H9 (cell line): ENCODE data around the gene CISD3. TPM values are rescaled to one million over a fixed set of nuclear protein-coding genes. Genes with fewer than 3 reads are reported as not detected.

ENCODE experiments used
- DNase-seq: peaks from one replicate; pipeline ENCODE4 v3.0.0-alpha.2; 2017
- H2AFZ ChIP-seq: one replicate; pipeline ENCODE4 v1.6.1; 2013; ENCODE audit warnings: mild to moderate bottlenecking, low read length, control low read depth, moderate library complexity
- H2AK5ac ChIP-seq: 2 replicates; pipeline ENCODE4 v1.6.1; 2013; ENCODE audit warnings: low read length, control low read depth, mixed read lengths; ENCODE audit not compliant: insufficient read length
- H2BK120ac ChIP-seq: one replicate; pipeline ENCODE4 v1.6.1; 2013; ENCODE audit warnings: low read depth, mild to moderate bottlenecking, low read length, control low read depth, inconsistent platforms; ENCODE audit not compliant: poor library complexity, severe bottlenecking
- H2BK12ac ChIP-seq: 2 replicates; pipeline ENCODE4 v1.6.1; 2013; ENCODE audit warnings: low read length, control low read depth, mixed read lengths, low read depth; ENCODE audit not compliant: insufficient read length
- H2BK15ac ChIP-seq: 2 replicates; pipeline ENCODE4 v1.6.1; 2013; ENCODE audit warnings: low read depth, low read length, control low read depth
- H2BK20ac ChIP-seq: one replicate; pipeline ENCODE4 v1.6.1; 2013; ENCODE audit warnings: low read depth, mild to moderate bottlenecking, low read length, control low read depth, inconsistent platforms; ENCODE audit not compliant: poor library complexity, severe bottlenecking
- H2BK5ac ChIP-seq: 2 replicates; pipeline ENCODE4 v1.6.1; 2013; ENCODE audit warnings: low read length, control low read depth, mixed read lengths; ENCODE audit not compliant: insufficient read length
- H3K14ac ChIP-seq: 2 replicates; pipeline ENCODE4 v1.6.1; 2013; ENCODE audit warnings: low read length, control low read depth; ENCODE audit not compliant: insufficient read depth
- H3K18ac ChIP-seq: 2 replicates; pipeline ENCODE4 v1.6.1; 2013; ENCODE audit warnings: low read depth, mild to moderate bottlenecking, mixed read lengths, low read length, control low read depth; ENCODE audit not compliant: insufficient read length
- H3K23ac ChIP-seq: 2 replicates; pipeline ENCODE4 v1.6.1; 2013; ENCODE audit warnings: low read length, control low read depth, mixed read lengths, low read depth; ENCODE audit not compliant: insufficient read length
- H3K23me2 ChIP-seq: 2 replicates; pipeline ENCODE4 v1.6.1; 2013; ENCODE audit warnings: low read depth, mild to moderate bottlenecking, mixed read lengths, low read length, control low read depth; ENCODE audit not compliant: insufficient read length, poor library complexity, severe bottlenecking
- H3K27ac ChIP-seq: 2 replicates; pipeline ENCODE4 v1.5.1; 2013; ENCODE audit warnings: low read length, control low read depth, mixed read lengths, low read depth; ENCODE audit not compliant: insufficient read length
- H3K27me3 ChIP-seq: 2 replicates; pipeline ENCODE4 v1.6.1; 2013; ENCODE audit warnings: low read length, control low read depth, inconsistent platforms; ENCODE audit not compliant: insufficient read depth
- H3K4ac ChIP-seq: 2 replicates; pipeline ENCODE4 v1.6.1; 2013; ENCODE audit warnings: low read depth, mild to moderate bottlenecking, control low read depth, inconsistent platforms, low read length, moderate library complexity
- H3K4me1 ChIP-seq: 2 replicates; pipeline ENCODE4 v1.6.1; 2013; ENCODE audit warnings: low read length, control low read depth, inconsistent platforms; ENCODE audit not compliant: insufficient read depth
- H3K4me2 ChIP-seq: 2 replicates; pipeline ENCODE4 v1.6.1; 2013; ENCODE audit warnings: low read length, control low read depth, mixed read lengths; ENCODE audit not compliant: insufficient read length, insufficient read depth
- H3K56ac ChIP-seq: 2 replicates; pipeline ENCODE4 v1.6.1; 2013; ENCODE audit warnings: low read depth, mild to moderate bottlenecking, mixed read lengths, low read length, control low read depth; ENCODE audit not compliant: insufficient read length
- H3K79me1 ChIP-seq: 2 replicates; pipeline ENCODE4 v1.6.1; 2013; ENCODE audit warnings: low read depth, mild to moderate bottlenecking, moderate library complexity, low read length, control low read depth, inconsistent platforms; ENCODE audit not compliant: insufficient read depth, poor library complexity, severe bottlenecking
- H3K79me2 ChIP-seq: 2 replicates; pipeline ENCODE4 v1.6.1; 2013; ENCODE audit warnings: low read length, control low read depth, inconsistent platforms; ENCODE audit not compliant: insufficient read depth
- H3K9ac ChIP-seq: 2 replicates; pipeline ENCODE4 v1.6.1; 2013; ENCODE audit warnings: low read length, control low read depth, mixed read lengths; ENCODE audit not compliant: insufficient read length; ENCODE audit errors: extremely low read depth
- H3K9me3 ChIP-seq: one replicate; pipeline ENCODE4 v1.6.1; 2013; ENCODE audit warnings: low read depth, low read length, inconsistent platforms; ENCODE audit not compliant: control insufficient read depth
- H3T11ph ChIP-seq: one replicate; pipeline ENCODE4 v1.6.1; 2013; ENCODE audit warnings: mild to moderate bottlenecking, low read length, control low read depth, inconsistent platforms
- H4K20me1 ChIP-seq: one replicate; pipeline ENCODE4 v1.6.1; 2013; ENCODE audit not compliant: control insufficient read depth, insufficient read length, insufficient read depth
- H4K5ac ChIP-seq: 2 replicates; pipeline ENCODE4 v1.6.1; 2013; ENCODE audit warnings: low read depth, mild to moderate bottlenecking, mixed read lengths, low read length, control low read depth; ENCODE audit not compliant: insufficient read length
- H4K8ac ChIP-seq: replicated peaks from 2 replicates; pipeline ENCODE4 v1.6.1; 2013; ENCODE audit warnings: low read length, control low read depth, mixed read lengths, low read depth; ENCODE audit not compliant: insufficient read length
- H4K91ac ChIP-seq: 2 replicates; pipeline ENCODE4 v1.6.1; 2013; ENCODE audit warnings: low read depth, mild to moderate bottlenecking, moderate library complexity, mixed read lengths, low read length, control low read depth; ENCODE audit not compliant: insufficient read length
- H3K27ac Mint-ChIP-seq, 3 experiments: 2 replicates in 2 of 3; 3 replicates in 1 of 3; pipeline ENCODE4 v1.8.0; 2020 to 2021; ENCODE audit warnings: mixed read lengths in 3 of 3, mild to moderate bottlenecking in 1 of 3, moderate library complexity in 1 of 3
- H3K27me3 Mint-ChIP-seq: 2 replicates; pipeline ENCODE4 v1.8.0; 2021; ENCODE audit warnings: low read depth, mild to moderate bottlenecking, moderate library complexity, mixed read lengths
- H3K36me3 Mint-ChIP-seq, 3 experiments: 2 replicates in 2 of 3; 3 replicates in 1 of 3; pipeline ENCODE4 v1.8.0; 2020 to 2021; ENCODE audit warnings: low read depth in 3 of 3, mixed read lengths in 3 of 3; ENCODE audit not compliant: insufficient read depth in 1 of 3
- H3K4me1 Mint-ChIP-seq, 2 experiments: 2 replicates each; pipeline ENCODE4 v1.8.0; 2020; ENCODE audit warnings: mixed read lengths in 2 of 2
- H3K4me3 Mint-ChIP-seq, 2 experiments: 2 replicates in 1 of 2; 3 replicates in 1 of 2; pipeline ENCODE4 v1.8.0; 2020 to 2021; ENCODE audit warnings: mild to moderate bottlenecking in 2 of 2, mixed read lengths in 2 of 2, moderate library complexity in 1 of 2
- H3K9me3 Mint-ChIP-seq, 2 experiments: 2 replicates in 1 of 2; 3 replicates in 1 of 2; pipeline ENCODE4 v1.8.0; 2020; ENCODE audit warnings: mild to moderate bottlenecking in 2 of 2, mixed read lengths in 2 of 2, moderate library complexity in 1 of 2
- WGBS: extraction: QIAGEN DNeasy Blood & Tissue Kit; methylation state at CpG from one replicate; pipeline ENCODE4 v1.1.7; 2013; ENCODE audit warnings: missing lambda C conversion rate, low lambda C conversion rate, mixed read lengths; ENCODE audit not compliant: insufficient read length; ENCODE audit errors: extremely low coverage; 5-methylcytosine and 5-hydroxymethylcytosine counted together
- total RNA-seq: library from RNA; stranded (reverse); gene quantifications from 2 replicates; pipeline ENCODE4 v1.2.1, GENCODE V29; 2021
- TF ChIP-seq, protein P1 (sequence below): fragments of 200-600 bp; sonication (generic); conservative IDR thresholded peaks from 3 replicates; pipeline ENCODE4 v1.8.0; 2021; ENCODE audit warnings: antibody characterized with exemption, mild to moderate bottlenecking

Gene CISD3
- total RNA-seq, 1 experiment from 2014 or later: 10.7 TPM

GRCh38 chr17:38750044-38750311 is 19.8 kb downstream of the CISD3 start:
- Histone ChIP-seq H3K27ac (no peak overlapping the region), H4K91ac (no peak overlapping the region), H3T11ph (no peak overlapping the region), H2AK5ac (no peak overlapping the region), H3K23me2 (peaks cover 37% of the 10 kb centered on the region), H3K4me1 (no peaks in the 10 kb centered on the region; the same call in 1 of the 2 replicates), H3K79me2 (peaks cover 22% of the 10 kb centered on the region), H3K56ac (no peak overlapping the region), H3K79me1 (no peaks in the 10 kb centered on the region), H3K4me2 (peak overlapping the region; percentile 98), H2BK20ac (no peak overlapping the region), H3K9ac (peak overlapping the region; percentile 55), H3K27me3 (no peaks in the 10 kb centered on the region), H3K23ac (no peak overlapping the region), H3K18ac (no peak overlapping the region), H4K20me1 (no peaks in the 10 kb centered on the region), H3K4ac (no peak overlapping the region), H2BK120ac (no peak overlapping the region), H2BK5ac (no peak overlapping the region), H4K5ac (no peak overlapping the region), H2BK12ac (no peak overlapping the region), H2AFZ (no peak overlapping the region), H2BK15ac (no peak overlapping the region), H3K9me3 (no peaks in the 10 kb centered on the region), H3K14ac (no peak overlapping the region), H4K8ac (no peak overlapping the region)
- peaks cover 7 to 21% (median 10%) of the 10 kb centered on the region in 3 experiments for H3K36me3 Mint-ChIP-seq
- no CpG with 5 or more reads among the region's 12 CpGs for WGBS
- peak overlapping the region; percentile 97 for H3K4me3 Mint-ChIP-seq
- H3K4me1 Mint-ChIP-seq: peaks cover 35 to 40% of the 10 kb centered on the region in 2 experiments
- H3K27me3 Mint-ChIP-seq: peaks cover 11% of the 10 kb centered on the region
- no peak for DNase-seq
- TF ChIP-seq, protein P1, sequence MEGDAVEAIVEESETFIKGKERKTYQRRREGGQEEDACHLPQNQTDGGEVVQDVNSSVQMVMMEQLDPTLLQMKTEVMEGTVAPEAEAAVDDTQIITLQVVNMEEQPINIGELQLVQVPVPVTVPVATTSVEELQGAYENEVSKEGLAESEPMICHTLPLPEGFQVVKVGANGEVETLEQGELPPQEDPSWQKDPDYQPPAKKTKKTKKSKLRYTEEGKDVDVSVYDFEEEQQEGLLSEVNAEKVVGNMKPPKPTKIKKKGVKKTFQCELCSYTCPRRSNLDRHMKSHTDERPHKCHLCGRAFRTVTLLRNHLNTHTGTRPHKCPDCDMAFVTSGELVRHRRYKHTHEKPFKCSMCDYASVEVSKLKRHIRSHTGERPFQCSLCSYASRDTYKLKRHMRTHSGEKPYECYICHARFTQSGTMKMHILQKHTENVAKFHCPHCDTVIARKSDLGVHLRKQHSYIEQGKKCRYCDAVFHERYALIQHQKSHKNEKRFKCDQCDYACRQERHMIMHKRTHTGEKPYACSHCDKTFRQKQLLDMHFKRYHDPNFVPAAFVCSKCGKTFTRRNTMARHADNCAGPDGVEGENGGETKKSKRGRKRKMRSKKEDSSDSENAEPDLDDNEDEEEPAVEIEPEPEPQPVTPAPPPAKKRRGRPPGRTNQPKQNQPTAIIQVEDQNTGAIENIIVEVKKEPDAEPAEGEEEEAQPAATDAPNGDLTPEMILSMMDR: no peak
- peaks cover 0 to 3% of the 10 kb centered on the region in 2 experiments; a peak in 2 of 5 replicates for H3K9me3 Mint-ChIP-seq
- peak overlapping the region in 2 of 3 experiments; percentile 55 to 91; a peak in 3 of 7 replicates for H3K27ac Mint-ChIP-seq
